Activated CD8-positive, alpha-beta T cell treated with anti-CD3 and anti-CD28 coated beads for 36 hours (primary cell): ENCODE data around the gene RPUSD2. TPM values are rescaled to one million over a fixed set of nuclear protein-coding genes. Genes with fewer than 3 reads are reported as not detected.

Source experiments
- ATAC-seq: fragments of 200-7000 bp; cut with Tn5 transposase; one replicate; pipeline ENCODE4 v1.10.0; 2021; ENCODE audit warnings: mild to moderate bottlenecking, moderate library complexity
- CTCF ChIA-PET: fragments of 350-600 bp; sonication (Branson Sonifier 250); formaldehyde crosslinking; loops from one replicate; lab custom pipeline; 2021; ENCODE audit warnings: antibody characterized with exemption; lab: Charles Lee
- POLR2A ChIA-PET: fragments of 350-600 bp; sonication (Branson Sonifier 250); formaldehyde crosslinking; loops from one replicate; lab custom pipeline; 2021; ENCODE audit warnings: antibody characterized with exemption; lab: Charles Lee
- DNase-seq: peaks from one replicate; pipeline ENCODE4 v3.0.0-alpha.2; 2020
- H3K27ac Mint-ChIP-seq: one replicate; pipeline ENCODE4 v1.8.0; 2021; ENCODE audit warnings: mild to moderate bottlenecking, mixed read lengths
- H3K27me3 Mint-ChIP-seq: one replicate; pipeline ENCODE4 v1.8.0; 2021; ENCODE audit warnings: mixed read lengths
- H3K36me3 Mint-ChIP-seq: one replicate; pipeline ENCODE4 v1.8.0; 2021; ENCODE audit warnings: low read depth, mixed read lengths
- H3K4me1 Mint-ChIP-seq: one replicate; pipeline ENCODE4 v1.8.0; 2021; ENCODE audit warnings: low read depth, mixed read lengths
- H3K4me3 Mint-ChIP-seq: one replicate; pipeline ENCODE4 v1.8.0; 2021; ENCODE audit warnings: mild to moderate bottlenecking, moderate library complexity, mixed read lengths
- H3K9me3 Mint-ChIP-seq: one replicate; pipeline ENCODE4 v1.8.0; 2021; ENCODE audit warnings: mixed read lengths
- CTCF ChIP-seq: fragments of 200-600 bp; IDR thresholded peaks from one replicate; pipeline ENCODE4 v1.8.0; 2022; ENCODE audit warnings: antibody characterized with exemption, mild to moderate bottlenecking
- intact Hi-C: fragments of 100-400 bp; cut with micrococcal nuclease; formaldehyde crosslinking; loops from one replicate; pipeline ENCODE4 v1.10.0; 2022
- total RNA-seq, 2 experiments: library from RNA; stranded (reverse); gene quantifications; one replicate each; pipeline ENCODE4 v1.2.3, GENCODE V29; 2021

The RPUSD2 gene
- total RNA-seq, 2 experiments from 2014 or later, result 17.2 to 19.0 TPM

GRCh38 chr15:40590667-40591050 lies 21.6 kb downstream of the RPUSD2 start:
- Mint-ChIP-seq H3K4me1 (peaks cover 24% of the 10 kb centered on the region), H3K9me3 (no peaks in the 10 kb centered on the region), H3K36me3 (peaks cover 2% of the 10 kb centered on the region), H3K27ac (no peak overlapping the region), H3K4me3 (peak overlapping the region; percentile 74), H3K27me3 (peaks cover 4% of the 10 kb centered on the region)
- no peak for TF ChIP-seq CTCF
- no peak for ATAC-seq
- intact Hi-C loops, result no loop called here
- ChIA-PET POLR2A (interaction anchor here (1.1 to 1.3 kb wide), 3 partner anchors 104 to 179 kb away, joined by 3 read pairs; partner anchors contain the start of genes C15orf62 and RAD51), CTCF (interaction anchor here (0.8 to 2.9 kb wide), 7 partner anchors 10 to 304 kb away, joined by 3 to 21 read pairs (median 10); partner anchors contain the start of genes CCDC32 and VPS18)
- DNase-seq, result no peak

GRCh38 chr15:40591389-40591788 lies 22.3 kb downstream of the RPUSD2 start:
- Mint-ChIP-seq H3K27ac (no peak overlapping the region), H3K4me1 (peaks cover 26% of the 10 kb centered on the region), H3K4me3 (no peak overlapping the region), H3K9me3 (no peaks in the 10 kb centered on the region), H3K36me3 (peaks cover 2% of the 10 kb centered on the region), H3K27me3 (peaks cover 5% of the 10 kb centered on the region)
- intact Hi-C loops, result no loop called here
- ATAC-seq, result no peak
- DNase-seq, result no peak
- ChIA-PET CTCF (interaction anchor here (1.2 to 2.9 kb wide), 3 partner anchors 25 to 303 kb away, joined by 5 to 21 read pairs (median 13); partner anchors contain the start of genes CCDC32, RAD51 and VPS18), POLR2A (interaction anchor here (0.6 to 1.3 kb wide), 4 partner anchors 103 to 1069 kb away, joined by 3 read pairs; partner anchors contain the start of genes C15orf62, MGA and RAD51)
- no peak for TF ChIP-seq CTCF

- no peak for ATAC-seq
- H3K27me3 Mint-ChIP-seq, result peaks cover 5% of the 10 kb centered on the region
- CTCF ChIA-PET, result interaction anchor here (0.7 to 2.5 kb wide), 4 partner anchors 24 to 189 kb away, joined by 3 to 6 read pairs (median 4); partner anchors contain the start of genes CCDC32, RAD51 and RPUSD2
- no peak for TF ChIP-seq CTCF
- peak overlapping the region; percentile 83 for H3K4me3 Mint-ChIP-seq
- POLR2A ChIA-PET, result interaction anchor here (0.9 to 1.6 kb wide), 2 partner anchors 24 to 143 kb away, joined by 3 to 4 read pairs; partner anchors contain the start of gene RPUSD2
- peaks cover 26% of the 10 kb centered on the region for H3K4me1 Mint-ChIP-seq
- intact Hi-C loops, result no loop called here
- peaks cover 2% of the 10 kb centered on the region for H3K36me3 Mint-ChIP-seq
- H3K9me3 Mint-ChIP-seq, result no peaks in the 10 kb centered on the region
- DNase-seq, result no peak
- H3K27ac Mint-ChIP-seq, result peak overlapping the region; percentile 99
Observed at GRCh38 chr15:40593165-40593564, 24.1 kb downstream of the RPUSD2 start.

GRCh38 chr15:40593588-40594428 lies 24.7 kb downstream of the RPUSD2 start, which contains the start of gene KNL1:
Gene KNL1, plus strand, starts transcription at chr15:40594249. Its CDS starts 8,683 bp downstream, at chr15:40602932.
- H3K27me3 Mint-ChIP-seq, result peaks cover 5% of the 10 kb centered on the region
- CTCF ChIA-PET, result interaction anchor here (0.8 to 2.5 kb wide), 5 partner anchors 10 to 189 kb away, joined by 3 to 6 read pairs (median 3); partner anchors contain the start of genes CCDC32, RAD51 and RPUSD2

More at GRCh38 chr15:40593588-40594428, 24.7 kb downstream of the RPUSD2 start, which contains the start of gene KNL1:
- no peaks in the 10 kb centered on the region for H3K9me3 Mint-ChIP-seq
- ATAC-seq (peak; percentile 87), DNase-seq (peak; percentile 95)
- peak within 1 kb of the TSS; percentile 99 for H3K27ac Mint-ChIP-seq
- H3K4me1 Mint-ChIP-seq, result peaks cover 26% of the 10 kb centered on the region
- POLR2A ChIA-PET, result interaction anchor here (0.7 to 1.6 kb wide), 4 partner anchors 24 to 143 kb away, joined by 3 to 5 read pairs (median 4); partner anchors contain the start of genes CCDC32 and RPUSD2
- intact Hi-C loops, result no loop called here
- no peak for TF ChIP-seq CTCF
- H3K4me3 Mint-ChIP-seq, result peak within 1 kb of the TSS; percentile 83
- peaks cover 2% of the 10 kb centered on the region for H3K36me3 Mint-ChIP-seq
